CD14-positive monocyte (primary cell): ENCODE data around the gene UNCX. TPM values are rescaled to one million over a fixed set of nuclear protein-coding genes. Genes with fewer than 3 reads are reported as not detected.
A peak's percentile ranks its signal among the peaks of the same experiment; 100 is the strongest.

Experiments used
- DNase-seq, 3 donors: peaks; one replicate each; pipeline ENCODE4 v3.0.0-alpha.2; 2011 to 2022
- H2AFZ ChIP-seq: 2 replicates; pipeline ENCODE4 v1.6.0; 2012; ENCODE audit warnings: mild to moderate bottlenecking, low read depth, low read length, inconsistent platforms; ENCODE audit not compliant: insufficient read depth, poor library complexity, severe bottlenecking
- H3K27ac ChIP-seq, 2 donors: 1 replicate in 1 of 2; 2 replicates in 1 of 2; pipeline ENCODE4 v1.5.1; 2012 to 2013; ENCODE audit warnings: low read length in 2 of 2, control low read depth in 1 of 2, inconsistent platforms in 1 of 2, low read depth in 1 of 2, mild to moderate bottlenecking in 1 of 2
- H3K27me3 ChIP-seq, 2 donors: one replicate each; pipeline versions ENCODE4 v1.6.0 to v1.6.1; 2011 to 2013; ENCODE audit warnings: low read length in 2 of 2; ENCODE audit not compliant: control insufficient read depth in 2 of 2, insufficient read depth in 2 of 2
- H3K36me3 ChIP-seq, 2 donors: replicated peaks in 1 of 2; 1 replicate in 1 of 2; 2 replicates in 1 of 2; pipeline versions ENCODE4 v1.5.1 to v1.6.1; 2012 to 2013; ENCODE audit warnings: low read length in 2 of 2, control low read depth in 1 of 2, inconsistent platforms in 1 of 2, mild to moderate bottlenecking in 1 of 2; ENCODE audit not compliant: insufficient read depth in 2 of 2, control insufficient read depth in 1 of 2
- H3K4me1 ChIP-seq, 2 donors: 1 replicate in 1 of 2; 2 replicates in 1 of 2; pipeline versions ENCODE4 v1.5.1 to v1.6.1; 2012 to 2013; ENCODE audit warnings: low read length in 2 of 2, control low read depth in 1 of 2, inconsistent platforms in 1 of 2, mild to moderate bottlenecking in 1 of 2, moderate library complexity in 1 of 2; ENCODE audit not compliant: insufficient read depth in 2 of 2, control insufficient read depth in 1 of 2
- H3K4me2 ChIP-seq: replicated peaks from 2 replicates; pipeline ENCODE3; 2012; ENCODE audit warnings: low read length, moderate library complexity, mild to moderate bottlenecking; ENCODE audit not compliant: poor library complexity, severe bottlenecking; ENCODE audit errors: extremely low read depth
- H3K4me3 ChIP-seq, 3 experiments: fragments of 200-600 bp in 1 of 3; sonication (generic) in 1 of 3; replicated peaks in 1 of 3; 1 replicate in 2 of 3; 2 replicates in 1 of 3; pipeline ENCODE4 v1.5.1; 2011 to 2013; ENCODE audit warnings: low read length in 3 of 3, mild to moderate bottlenecking in 3 of 3, control low read depth in 2 of 3, low read depth in 2 of 3, inconsistent platforms in 1 of 3, moderate library complexity in 1 of 3
- H3K79me2 ChIP-seq: 2 replicates; pipeline ENCODE4 v1.6.0; 2012; ENCODE audit warnings: mild to moderate bottlenecking, control low read depth, inconsistent platforms, low read length, moderate library complexity; ENCODE audit not compliant: insufficient read depth
- H3K9ac ChIP-seq: 2 replicates; pipeline ENCODE4 v1.6.0; 2017; ENCODE audit warnings: low read length, mild to moderate bottlenecking; ENCODE audit not compliant: insufficient read depth, poor library complexity, severe bottlenecking
- H3K9me3 ChIP-seq, 2 donors: replicated peaks in 1 of 2; 1 replicate in 1 of 2; 2 replicates in 1 of 2; pipeline versions ENCODE4 v1.5.1 to v1.6.1; 2012 to 2013; ENCODE audit warnings: low read length in 2 of 2, control low read depth in 1 of 2; ENCODE audit not compliant: control insufficient read depth in 1 of 2, insufficient read depth in 1 of 2
- H4K20me1 ChIP-seq: 2 replicates; pipeline ENCODE4 v1.6.0; 2012; ENCODE audit warnings: mild to moderate bottlenecking, low read length, control low read depth, moderate library complexity; ENCODE audit not compliant: insufficient read depth
- H3K27ac Mint-ChIP-seq, 7 donors: one replicate each; pipeline ENCODE4 v1.8.0; 2020; ENCODE audit warnings: mild to moderate bottlenecking in 7 of 7, mixed read lengths in 7 of 7, moderate library complexity in 6 of 7, inconsistent platforms in 2 of 7
- H3K27me3 Mint-ChIP-seq, 3 donors: one replicate each; pipeline ENCODE4 v1.8.0; 2021 to 2022; ENCODE audit warnings: low read depth in 3 of 3, mild to moderate bottlenecking in 3 of 3, mixed read lengths in 3 of 3, moderate library complexity in 3 of 3, inconsistent platforms in 1 of 3
- H3K36me3 Mint-ChIP-seq, 2 donors: one replicate each; pipeline ENCODE4 v1.8.0; 2020; ENCODE audit warnings: mixed read lengths in 2 of 2, inconsistent platforms in 1 of 2, mild to moderate bottlenecking in 1 of 2
- H3K4me1 Mint-ChIP-seq: one replicate; pipeline ENCODE4 v1.8.0; 2020; ENCODE audit warnings: mild to moderate bottlenecking, mixed read lengths
- H3K4me3 Mint-ChIP-seq, 2 donors: one replicate each; pipeline ENCODE4 v1.8.0; 2020; ENCODE audit warnings: mild to moderate bottlenecking in 2 of 2, mixed read lengths in 2 of 2, moderate library complexity in 1 of 2
- H3K9me3 Mint-ChIP-seq, 7 donors: one replicate each; pipeline ENCODE4 v1.8.0; 2020 to 2022; ENCODE audit warnings: mixed read lengths in 7 of 7, mild to moderate bottlenecking in 6 of 7, moderate library complexity in 6 of 7, inconsistent platforms in 2 of 7
- WGBS: methylation state at CpG from one replicate; pipeline ENCODE4 v1.1.5; 2013; ENCODE audit warnings: missing lambda C conversion rate; ENCODE audit not compliant: insufficient coverage; 5-methylcytosine and 5-hydroxymethylcytosine counted together
- intact Hi-C, 2 donors: fragments of 100-400 bp; cut with micrococcal nuclease; formaldehyde crosslinking; loops; one replicate each; pipeline versions ENCODE4 v1.15.0 to v1.15.1; 2023
- polyA plus RNA-seq, 3 donors: library from polyadenylated mRNA; depleted of rRNA in 1 of 3; unstranded in 2 of 3; stranded (reverse) in 1 of 3; fragments of 300-500 nt in 2 of 3; fragments of >200 nt in 1 of 3; fragmentation: Illumina TruSeq in 2 of 3; gene quantifications; 1 replicate in 2 of 3; 2 replicates in 1 of 3; pipeline ENCODE4 v1.2.3, GENCODE V29; 2012 to 2021
- TF ChIP-seq, protein P1 (sequence below): fragments of 200-600 bp; IDR thresholded peaks from one replicate; pipeline ENCODE4 v1.8.0; 2022; ENCODE audit warnings: antibody characterized with exemption, mild to moderate bottlenecking

UNCX gene
- polyA plus RNA-seq, 3 donors, result not detected

DNA sequence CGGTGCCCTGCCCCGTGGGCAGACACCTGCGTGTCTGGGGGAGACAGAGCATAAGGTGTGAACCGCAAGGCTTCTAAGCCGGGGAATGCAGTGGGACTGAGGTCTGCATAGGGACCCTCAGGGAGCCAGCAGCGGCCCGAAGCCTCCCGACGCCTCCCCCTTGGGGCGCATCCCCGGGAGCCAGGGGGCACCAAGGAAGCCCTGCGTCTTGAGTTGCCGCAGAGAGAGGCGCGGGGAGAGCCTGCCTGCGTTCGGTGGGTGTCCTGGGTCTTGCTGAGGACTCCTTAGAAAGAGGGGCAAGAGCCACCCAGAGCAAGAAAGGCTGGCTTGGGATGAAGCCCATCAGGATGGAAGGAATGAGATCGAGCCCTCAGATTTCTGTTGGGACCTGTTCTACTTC lies 18.2 kb upstream of the UNCX start:
- Mint-ChIP-seq H3K27me3 (peaks cover 60 to 83% (median 77%) of the 10 kb centered on the region in 3 donors), H3K4me3 (no peak overlapping the region), H3K27ac (no peak overlapping the region), H3K36me3 (no peaks in the 10 kb centered on the region), H3K4me1 (no peaks in the 10 kb centered on the region), H3K9me3 (peaks cover 0 to 11% (median 3%) of the 10 kb centered on the region in 7 donors)
- Histone ChIP-seq H4K20me1 (no peaks in the 10 kb centered on the region), H3K4me1 (no peaks in the 10 kb centered on the region), H2AFZ (no peak overlapping the region), H3K4me3 (no peak overlapping the region), H3K9me3 (peaks cover 0 to 8% of the 10 kb centered on the region in 2 donors), H3K9ac (no peak overlapping the region), H3K27me3 (peaks cover 3 to 36% of the 10 kb centered on the region in 2 donors), H3K79me2 (no peaks in the 10 kb centered on the region), H3K36me3 (no peaks in the 10 kb centered on the region), H3K4me2 (no peak overlapping the region), H3K27ac (no peak overlapping the region)
- DNase-seq, result no peak
- TF ChIP-seq, protein P1, sequence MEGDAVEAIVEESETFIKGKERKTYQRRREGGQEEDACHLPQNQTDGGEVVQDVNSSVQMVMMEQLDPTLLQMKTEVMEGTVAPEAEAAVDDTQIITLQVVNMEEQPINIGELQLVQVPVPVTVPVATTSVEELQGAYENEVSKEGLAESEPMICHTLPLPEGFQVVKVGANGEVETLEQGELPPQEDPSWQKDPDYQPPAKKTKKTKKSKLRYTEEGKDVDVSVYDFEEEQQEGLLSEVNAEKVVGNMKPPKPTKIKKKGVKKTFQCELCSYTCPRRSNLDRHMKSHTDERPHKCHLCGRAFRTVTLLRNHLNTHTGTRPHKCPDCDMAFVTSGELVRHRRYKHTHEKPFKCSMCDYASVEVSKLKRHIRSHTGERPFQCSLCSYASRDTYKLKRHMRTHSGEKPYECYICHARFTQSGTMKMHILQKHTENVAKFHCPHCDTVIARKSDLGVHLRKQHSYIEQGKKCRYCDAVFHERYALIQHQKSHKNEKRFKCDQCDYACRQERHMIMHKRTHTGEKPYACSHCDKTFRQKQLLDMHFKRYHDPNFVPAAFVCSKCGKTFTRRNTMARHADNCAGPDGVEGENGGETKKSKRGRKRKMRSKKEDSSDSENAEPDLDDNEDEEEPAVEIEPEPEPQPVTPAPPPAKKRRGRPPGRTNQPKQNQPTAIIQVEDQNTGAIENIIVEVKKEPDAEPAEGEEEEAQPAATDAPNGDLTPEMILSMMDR, result no peak
- WGBS, result 73% methylated on average over 16 of the region's 18 CpGs
- intact Hi-C loops, result no loop called here

DNA sequence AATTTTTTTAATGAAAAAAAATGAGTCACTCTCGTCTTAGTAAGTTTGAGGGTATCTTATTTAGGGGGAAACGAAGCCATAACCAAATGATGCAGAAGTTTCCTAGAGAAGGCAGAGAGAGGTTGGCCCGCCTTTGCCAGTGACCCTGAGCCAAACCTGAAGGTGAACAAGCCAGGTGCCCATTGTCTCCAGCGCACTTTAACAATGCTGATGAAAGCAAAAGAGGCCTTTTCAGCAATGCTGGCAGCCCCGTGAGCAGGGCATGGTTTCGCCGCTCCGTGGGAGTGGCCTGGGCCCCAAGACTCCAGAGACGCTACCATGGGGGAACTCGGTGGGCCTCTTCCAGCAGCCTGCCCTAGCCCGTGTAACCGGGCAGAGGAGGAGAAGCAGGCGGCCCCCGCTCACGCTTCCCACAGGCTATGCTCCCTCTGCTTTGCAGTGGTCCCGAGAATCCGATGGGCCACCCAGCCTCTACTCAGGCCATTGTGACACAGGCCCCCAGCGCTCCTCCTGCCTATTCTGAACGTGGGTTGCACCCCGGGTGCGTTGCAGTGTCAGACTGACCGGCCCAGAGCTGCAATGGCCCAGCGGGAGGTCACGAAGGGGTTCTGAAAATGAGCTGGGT lies 14.0 kb upstream of the UNCX start:
- H3K27ac Mint-ChIP-seq, result no peak overlapping the region
- no peak overlapping the region for H3K4me3 ChIP-seq
- H3K27me3 Mint-ChIP-seq, result peaks cover 74 to 84% (median 83%) of the 10 kb centered on the region in 3 donors
- no peak overlapping the region for H2AFZ ChIP-seq
- H3K36me3 Mint-ChIP-seq, result no peaks in the 10 kb centered on the region
- peaks cover 10 to 48% of the 10 kb centered on the region in 2 donors for H3K27me3 ChIP-seq
- H3K9me3 Mint-ChIP-seq, result peaks cover 0 to 9% (median 3%) of the 10 kb centered on the region in 7 donors
- peak overlapping the region in 1 of 2 donors; percentile 30 for H3K4me3 Mint-ChIP-seq
- no peak for DNase-seq
- no peaks in the 10 kb centered on the region for H4K20me1 ChIP-seq
- H3K4me1 ChIP-seq, result no peaks in the 10 kb centered on the region
- H3K27ac ChIP-seq, result no peak overlapping the region
- WGBS, result 74% methylated on average over 18 of the region's 24 CpGs
- no peaks in the 10 kb centered on the region for H3K9me3 ChIP-seq
- H3K36me3 ChIP-seq, result no peaks in the 10 kb centered on the region
- no peaks in the 10 kb centered on the region for H3K79me2 ChIP-seq
- H3K4me2 ChIP-seq, result no peak overlapping the region
- H3K4me1 Mint-ChIP-seq, result no peaks in the 10 kb centered on the region
- TF ChIP-seq, protein P1, result no peak
- intact Hi-C loops, result no loop called here
- no peak overlapping the region for H3K9ac ChIP-seq
